ENCODE measurements around the gene SUSD4. TPM values are rescaled to one million over a fixed set of nuclear protein-coding genes. Genes with fewer than 3 reads are reported as not detected.

SUSD4 gene
- total RNA-seq, 3 donors from 2014 or later = 0.43 to 0.79 (median 0.77) TPM

- intact Hi-C loops (cut with DNase I, micrococcal nuclease) = no loop called here
- H3K4me3 ChIP-seq = no peak overlapping the region
- no peaks in the 10 kb centered on the region for H3K4me1 ChIP-seq (ENCODE audit: low read depth)
- ATAC-seq (no peak), DNase-seq (no peak)
- peaks cover 13% of the 10 kb centered on the region for H3K9me3 ChIP-seq
- no peaks in the 10 kb centered on the region for H3K36me3 ChIP-seq (ENCODE audit: low read depth)
- TF ChIP-seq CTCF (IDR thresholded peaks at IDR 0.05) = no peak
Measured at GRCh38 chr1:223223091-223223995, 140.6 kb downstream of the SUSD4 start.

- DNase-seq (no peak), ATAC-seq (no peak)
- Histone ChIP-seq H3K4me3 (no peak overlapping the region), H3K9me3 (peaks cover 13% of the 10 kb centered on the region), H3K36me3 (ENCODE audit: low read depth) (no peaks in the 10 kb centered on the region), H3K4me1 (ENCODE audit: low read depth) (no peaks in the 10 kb centered on the region)
- TF ChIP-seq CTCF (IDR thresholded peaks at IDR 0.05) = no peak
- intact Hi-C loops (cut with DNase I, micrococcal nuclease) = no loop called here
Measured at GRCh38 chr1:223222377-223222776, 141.6 kb downstream of the SUSD4 start.

- H3K9me3 ChIP-seq = peaks cover 13% of the 10 kb centered on the region
- no peak for DNase-seq
- no peak overlapping the region for H3K4me3 ChIP-seq
- no peaks in the 10 kb centered on the region for H3K36me3 ChIP-seq (ENCODE audit: low read depth)
- no peak for TF ChIP-seq CTCF (IDR thresholded peaks at IDR 0.05)
- no peak for ATAC-seq
- no peaks in the 10 kb centered on the region for H3K4me1 ChIP-seq (ENCODE audit: low read depth)
- intact Hi-C loops (cut with DNase I, micrococcal nuclease) = no loop called here
Measured at GRCh38 chr1:223221686-223222085, 142.3 kb downstream of the SUSD4 start.

GRCh38 chr1:223219846-223220610 lies 143.9 kb downstream of the SUSD4 start:
- H3K36me3 ChIP-seq (ENCODE audit: low read depth) = no peaks in the 10 kb centered on the region
- TF ChIP-seq CTCF (IDR thresholded peaks at IDR 0.05) = no peak
- ATAC-seq (no peak), DNase-seq (no peak)
- peaks cover 13% of the 10 kb centered on the region for H3K9me3 ChIP-seq
- H3K4me1 ChIP-seq (ENCODE audit: low read depth) = no peaks in the 10 kb centered on the region
- no peak overlapping the region for H3K4me3 ChIP-seq
- intact Hi-C loops (cut with DNase I, micrococcal nuclease) = no loop called here

- no peak for TF ChIP-seq CTCF (IDR thresholded peaks at IDR 0.05)
- Histone ChIP-seq H3K4me3 (no peak overlapping the region), H3K4me1 (ENCODE audit: low read depth) (no peaks in the 10 kb centered on the region), H3K36me3 (ENCODE audit: low read depth) (no peaks in the 10 kb centered on the region), H3K9me3 (peaks cover 13% of the 10 kb centered on the region)
- ATAC-seq (no peak), DNase-seq (no peak)
- intact Hi-C loops (cut with DNase I, micrococcal nuclease) = no loop called here
Measured at GRCh38 chr1:223219318-223219635, 144.7 kb downstream of the SUSD4 start.
